ENCODE measurements around the gene SIRT7.

- TF ChIP-seq CTCF (IDR thresholded peaks at IDR 0.05) (no peak), POLR2AphosphoS5 (IDR thresholded peaks at IDR 0.05) (no peak)
These were observed 26.7 kb downstream of the SIRT7 start for GRCh38 chr17:81891303-81891552.

Measured in transverse colon (tissue), 4 donors.